OCI-LY3 (cell line): ENCODE measurements around the gene MAPK12.

Experiments
- H2AFZ ChIP-seq: fragments of 200-600, 300-600 bp; shearing (Covaris generic); 2 replicates; pipeline ENCODE4 v1.6.0; 2014; ENCODE audit warnings: antibody characterized with exemption, low read depth, low read length
- H3K27ac ChIP-seq: fragments of 200-600, 300-600 bp; sonication (generic); 2 replicates; pipeline ENCODE4 v1.5.1; 2014; ENCODE audit warnings: mild to moderate bottlenecking, low read length, moderate library complexity, mixed read lengths
- H3K27me3 ChIP-seq: fragments of 200-600, 300-600 bp; sonication (generic); 2 replicates; pipeline ENCODE4 v1.6.1; 2014; ENCODE audit warnings: low read depth, low read length, mixed read lengths
- H3K36me3 ChIP-seq: fragments of 200-600, 300-600 bp; sonication (generic); replicated peaks from 2 replicates; pipeline ENCODE3; 2014; ENCODE audit warnings: low read depth, low read length, mixed read lengths
- H3K4me1 ChIP-seq: fragments of 300-600, 200-600 bp; sonication (generic); 2 replicates; pipeline ENCODE4 v1.6.1; 2014; ENCODE audit warnings: low read length, mixed read lengths
- H3K4me2 ChIP-seq: fragments of 200-600, 300-600 bp; sonication (generic); 2 replicates; pipeline ENCODE4 v1.6.1; 2014; ENCODE audit warnings: low read length, mixed read lengths
- H3K4me3 ChIP-seq: fragments of 300-600, 200-600 bp; sonication (generic); 2 replicates; pipeline ENCODE4 v1.5.1; 2014; ENCODE audit warnings: antibody characterized with exemption, mild to moderate bottlenecking, low read length, moderate library complexity
- H3K79me2 ChIP-seq: fragments of 300-600, 200-600 bp; shearing (Covaris generic); 2 replicates; pipeline ENCODE4 v1.6.1; 2014; ENCODE audit warnings: mild to moderate bottlenecking, low read length, mixed read lengths
- H3K9ac ChIP-seq: fragments of 300-600, 200-600 bp; shearing (Covaris generic); 2 replicates; pipeline ENCODE4 v1.6.0; 2014; ENCODE audit warnings: mild to moderate bottlenecking, low read length, moderate library complexity
- H3K9me3 ChIP-seq: fragments of 200-600, 300-600 bp; shearing (Covaris generic); 2 replicates; pipeline ENCODE4 v1.6.1; 2014; ENCODE audit warnings: low read length, mixed read lengths; ENCODE audit not compliant: insufficient read depth
- H4K20me1 ChIP-seq: fragments of 200-600, 300-600 bp; sonication (generic); 2 replicates; pipeline ENCODE4 v1.6.1; 2016; ENCODE audit warnings: low read length, mixed read lengths; ENCODE audit not compliant: insufficient read depth
- CTCF ChIP-seq: fragments of 200-600, 300-600 bp; sonication (generic); IDR thresholded peaks from 2 replicates; pipeline ENCODE4 v1.5.1; 2014; ENCODE audit warnings: antibody characterized with exemption, low read length, low read depth
- EZH2phosphoT487 ChIP-seq: fragments of 200-600 bp; shearing (Covaris generic); IDR thresholded peaks from 2 replicates; pipeline ENCODE4 v1.6.1; 2018; ENCODE audit warnings: antibody characterized with exemption, mixed run types, low read depth

The MAPK12 gene

DNA sequence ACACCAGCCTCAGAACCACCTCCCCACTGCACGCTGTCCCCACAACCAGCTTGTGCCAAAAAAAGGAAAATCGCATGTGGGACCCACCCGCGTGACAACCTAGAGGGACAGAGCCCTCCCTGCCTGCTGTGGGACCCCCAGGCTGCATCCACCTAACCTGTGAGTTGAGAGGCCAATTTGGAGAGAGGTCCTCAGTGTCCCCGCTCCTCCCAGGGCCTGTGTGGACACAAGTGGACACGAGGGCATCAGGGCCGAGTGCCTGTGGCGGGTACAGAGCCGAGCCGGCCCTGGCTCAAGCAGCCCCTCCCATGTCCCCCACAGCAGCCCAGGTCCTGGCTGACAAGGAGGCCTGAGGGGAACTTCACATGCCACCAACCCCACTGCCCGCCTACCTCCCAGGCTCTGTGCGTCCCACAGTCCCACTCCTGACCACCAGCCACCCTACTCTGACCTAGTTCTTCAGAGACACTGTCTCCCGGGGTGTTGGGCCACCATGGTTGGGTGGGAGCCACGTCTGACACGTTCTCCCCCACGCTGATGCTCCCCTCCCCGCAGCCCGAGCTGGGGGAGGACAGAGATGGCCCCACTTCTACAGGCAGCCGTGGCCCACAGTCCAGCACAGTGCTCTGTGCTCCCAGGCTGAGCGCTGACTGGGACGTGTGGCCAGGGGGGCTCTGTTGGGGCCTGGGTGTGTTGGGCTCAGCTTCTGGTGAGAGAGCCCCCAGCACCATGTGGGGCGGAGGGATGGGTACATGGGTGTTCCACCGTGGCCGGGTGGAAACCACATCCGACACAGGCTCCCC is 41.5 kb downstream of the MAPK12 start:
- Histone ChIP-seq H3K27ac (no peak overlapping the region), H3K9ac (no peak overlapping the region)

DNA sequence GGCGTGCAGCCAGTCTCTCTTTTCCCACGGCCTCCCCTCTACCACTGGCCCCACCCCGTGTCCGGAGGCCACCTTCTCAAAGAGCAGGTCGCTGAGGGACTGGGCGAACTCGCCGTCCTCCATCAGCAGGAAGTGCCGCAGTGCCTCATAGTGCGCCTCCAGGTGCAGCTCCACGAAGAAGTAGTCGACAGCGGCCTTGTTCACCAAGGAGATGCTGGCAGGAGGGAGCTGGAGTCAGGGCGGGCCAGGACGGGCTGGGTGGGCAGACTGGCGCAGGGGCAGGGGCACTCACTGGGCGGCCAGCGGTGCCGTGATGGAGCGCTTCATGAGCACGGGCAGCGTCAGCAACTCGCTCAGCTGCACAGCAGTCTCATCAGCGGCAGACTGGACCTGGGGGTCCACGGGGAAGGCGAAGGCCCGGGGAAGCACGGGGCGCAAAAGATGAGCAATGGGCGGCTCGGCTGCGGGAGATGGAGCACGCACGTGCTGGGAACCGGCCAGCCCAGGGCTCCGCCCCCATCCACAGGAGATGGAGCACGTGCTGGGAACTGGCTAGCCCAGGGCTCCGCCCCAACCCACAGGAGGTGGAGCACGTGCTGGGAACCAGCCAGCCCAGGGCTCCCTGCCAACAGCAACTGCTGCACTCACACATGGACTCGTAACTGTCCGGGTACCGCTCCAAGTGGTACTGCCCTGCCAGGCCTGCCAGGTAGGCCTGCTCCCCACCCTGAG is 42.3 kb downstream of the MAPK12 start:
- no peak overlapping the region for H3K27ac ChIP-seq
- no peaks in the 10 kb centered on the region for H3K27me3 ChIP-seq
- no peak overlapping the region for H3K4me2 ChIP-seq
- TF ChIP-seq CTCF (no peak), EZH2phosphoT487 (no peak)
- H3K9ac ChIP-seq: no peak overlapping the region
- peaks cover 2% of the 10 kb centered on the region for H3K36me3 ChIP-seq
- no peaks in the 10 kb centered on the region for H3K4me1 ChIP-seq
- no peak overlapping the region for H3K4me3 ChIP-seq
- H3K9me3 ChIP-seq: no peaks in the 10 kb centered on the region
- H3K79me2 ChIP-seq: peaks cover 5% of the 10 kb centered on the region; the same call in 1 of the 2 replicates
- H4K20me1 ChIP-seq: no peaks in the 10 kb centered on the region
- H2AFZ ChIP-seq: no peak overlapping the region

More for the DNA sequence above, 41.5 kb downstream of the MAPK12 start:
- no peak overlapping the region for H3K4me3 ChIP-seq
- no peak for TF ChIP-seq CTCF
- no peak for TF ChIP-seq EZH2phosphoT487
- H3K36me3 ChIP-seq: peaks cover 2% of the 10 kb centered on the region
- no peaks in the 10 kb centered on the region for H3K4me1 ChIP-seq
- no peak overlapping the region for H2AFZ ChIP-seq
- no peaks in the 10 kb centered on the region for H3K9me3 ChIP-seq
- H4K20me1 ChIP-seq: no peaks in the 10 kb centered on the region
- no peak overlapping the region for H3K4me2 ChIP-seq
- H3K79me2 ChIP-seq: peaks cover 2% of the 10 kb centered on the region; the same call in 1 of the 2 replicates
- no peaks in the 10 kb centered on the region for H3K27me3 ChIP-seq

DNA sequence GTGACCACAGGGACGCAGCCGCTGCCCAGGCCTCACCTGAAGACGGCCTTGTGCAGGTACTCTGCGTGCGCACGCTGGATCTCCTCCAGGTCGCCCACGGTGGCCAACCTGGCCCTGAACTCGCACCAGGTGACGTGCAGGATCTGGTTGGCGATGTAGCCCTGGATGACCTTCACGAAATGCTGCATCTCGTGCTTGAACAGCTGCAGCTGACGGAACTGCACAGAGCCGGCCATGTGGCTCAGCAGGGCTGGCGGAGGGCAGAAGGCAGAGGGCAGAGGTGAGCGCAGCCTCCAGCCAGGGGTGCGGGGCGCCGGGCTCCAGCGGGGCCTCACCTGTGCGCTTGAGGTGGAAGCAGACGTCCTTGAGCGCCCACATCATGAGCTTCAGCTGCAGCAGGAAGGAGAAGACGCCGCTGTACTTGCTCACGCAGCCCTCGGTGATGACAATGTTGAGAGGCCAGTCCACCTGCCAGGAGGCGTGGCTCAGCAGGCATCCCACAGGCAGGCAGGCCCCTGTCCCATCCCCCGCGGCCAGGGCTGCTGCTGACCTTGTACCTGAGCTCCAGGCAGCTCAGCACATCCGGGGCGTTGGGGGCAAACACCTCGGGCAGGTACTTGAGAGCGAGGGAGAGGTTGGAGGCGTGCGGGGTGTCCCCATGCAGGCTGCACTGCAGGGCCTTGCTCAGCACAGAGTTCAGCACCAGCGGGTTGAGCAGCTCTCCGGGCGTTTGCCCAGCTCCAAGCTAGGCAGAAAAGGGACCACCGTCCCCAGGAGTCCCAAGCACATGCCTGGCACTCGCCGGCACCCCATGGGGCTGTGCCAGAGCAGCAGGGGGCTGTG is 43.1 kb downstream of the MAPK12 start:
- Histone ChIP-seq H3K4me3 (no peak overlapping the region), H3K36me3 (peaks cover 2% of the 10 kb centered on the region), H4K20me1 (no peaks in the 10 kb centered on the region), H3K79me2 (peaks cover 5% of the 10 kb centered on the region; the same call in 1 of the 2 replicates), H3K9ac (no peak overlapping the region), H3K4me2 (no peak overlapping the region), H3K9me3 (no peaks in the 10 kb centered on the region), H2AFZ (no peak overlapping the region), H3K27ac (no peak overlapping the region), H3K27me3 (no peaks in the 10 kb centered on the region), H3K4me1 (no peaks in the 10 kb centered on the region)
- TF ChIP-seq EZH2phosphoT487 (no peak), CTCF (no peak)
